ENCODE results near the gene DMD. TPM values are rescaled to one million over a fixed set of nuclear protein-coding genes. Genes with fewer than 3 reads are reported as not detected.

Gene DMD
- total and polyA plus RNA-seq, 2 donors (not counting 1 experiment from before 2014, with no cell fraction given): 2.0 to 51.8 TPM

GRCh38 chrX:32139476-32139875 lies 1071.9 kb downstream of the DMD start:
- Mint-ChIP-seq H3K4me1 (no peaks in the 10 kb centered on the region), H3K27me3 (no peaks in the 10 kb centered on the region), H3K27ac (no peak overlapping the region), H3K9me3 (ENCODE audit: insufficient read depth) (no peaks in the 10 kb centered on the region), H3K4me3 (no peak overlapping the region)
- H3K4me2 ChIP-seq (replicated peaks; ENCODE audit: low read depth, low read length, poor library complexity, severe bottlenecking): no peak overlapping the region
- H3K79me2 ChIP-seq (ENCODE audit: control insufficient read depth, insufficient read depth, low read length): no peaks in the 10 kb centered on the region
- DNase-seq (no peak), ATAC-seq (ENCODE audit: low read depth) (no peak)
- H3K36me3 ChIP-seq (replicated peaks in 1 of 2; ENCODE audit: control extremely low read depth in 1 of 2, control insufficient read depth in 1 of 2, extremely low read depth in 1 of 2, insufficient read depth in 2 of 2, low read length in 1 of 2): no peaks in the 10 kb centered on the region
- TF ChIP-seq CTCF (IDR thresholded peaks at IDR 0.05): no peak
- no peak for TF ChIP-seq EZH2 (IDR thresholded peaks at IDR 0.05; ENCODE audit: borderline replicate concordance, insufficient read depth, low read depth, low read length, poor library complexity, severe bottlenecking)
- peaks cover 0 to 2% (median 0%) of the 10 kb centered on the region in 3 donors for H3K9me3 ChIP-seq (ENCODE audit: control extremely low read depth in 1 of 3, control insufficient read depth in 2 of 3, insufficient read depth in 1 of 3, low read length in 2 of 3)
- intact Hi-C loops (cut with micrococcal nuclease): no loop called here
- CTCF ChIA-PET: no interaction called here
- POLR2A ChIA-PET: no interaction called here
- no peak overlapping the region for H3K27ac ChIP-seq (ENCODE audit: low read length in 2 of 2)
- H3K9ac ChIP-seq (ENCODE audit: low read length): no peak overlapping the region
- H2AFZ ChIP-seq (ENCODE audit: insufficient read depth, low read depth, low read length, poor library complexity, severe bottlenecking): no peak overlapping the region
- H3K4me3 ChIP-seq (ENCODE audit: control extremely low read depth in 1 of 5, extremely low read depth in 1 of 5, insufficient read depth in 1 of 5, low read depth in 2 of 5, low read length in 4 of 5): no peak overlapping the region
- no peaks in the 10 kb centered on the region for H3K4me1 ChIP-seq (ENCODE audit: control insufficient read depth in 2 of 2, insufficient read depth in 2 of 2, low read length in 2 of 2)
- no peaks in the 10 kb centered on the region for H3K27me3 ChIP-seq (replicated peaks in 1 of 4; ENCODE audit: control extremely low read depth in 1 of 4, control insufficient read depth in 3 of 4, insufficient read depth in 4 of 4, low read length in 3 of 4)
- H4K20me1 ChIP-seq (ENCODE audit: control insufficient read depth, insufficient read depth, low read length, poor library complexity, severe bottlenecking): no peaks in the 10 kb centered on the region

- intact Hi-C loops (cut with micrococcal nuclease): no loop called here
- Histone ChIP-seq H3K9me3 (ENCODE audit: control extremely low read depth in 1 of 3, control insufficient read depth in 2 of 3, insufficient read depth in 1 of 3, low read length in 2 of 3) (peaks cover 0 to 2% (median 0%) of the 10 kb centered on the region in 3 donors), H3K27ac (ENCODE audit: low read length in 2 of 2) (no peak overlapping the region), H3K79me2 (ENCODE audit: control insufficient read depth, insufficient read depth, low read length) (no peaks in the 10 kb centered on the region), H3K36me3 (replicated peaks in 1 of 2; ENCODE audit: control extremely low read depth in 1 of 2, control insufficient read depth in 1 of 2, extremely low read depth in 1 of 2, insufficient read depth in 2 of 2, low read length in 1 of 2) (no peaks in the 10 kb centered on the region), H4K20me1 (ENCODE audit: control insufficient read depth, insufficient read depth, low read length, poor library complexity, severe bottlenecking) (no peaks in the 10 kb centered on the region), H3K4me1 (ENCODE audit: control insufficient read depth in 2 of 2, insufficient read depth in 2 of 2, low read length in 2 of 2) (no peaks in the 10 kb centered on the region), H3K4me3 (ENCODE audit: control extremely low read depth in 1 of 5, extremely low read depth in 1 of 5, insufficient read depth in 1 of 5, low read depth in 2 of 5, low read length in 4 of 5) (no peak overlapping the region), H3K4me2 (replicated peaks; ENCODE audit: low read depth, low read length, poor library complexity, severe bottlenecking) (no peak overlapping the region), H2AFZ (ENCODE audit: insufficient read depth, low read depth, low read length, poor library complexity, severe bottlenecking) (no peak overlapping the region), H3K27me3 (replicated peaks in 1 of 4; ENCODE audit: control extremely low read depth in 1 of 4, control insufficient read depth in 3 of 4, insufficient read depth in 4 of 4, low read length in 3 of 4) (no peaks in the 10 kb centered on the region), H3K9ac (ENCODE audit: low read length) (no peak overlapping the region)
- TF ChIP-seq CTCF (IDR thresholded peaks at IDR 0.05) (no peak), EZH2 (IDR thresholded peaks at IDR 0.05; ENCODE audit: borderline replicate concordance, insufficient read depth, low read depth, low read length, poor library complexity, severe bottlenecking) (no peak)
- POLR2A ChIA-PET: no interaction called here
- Mint-ChIP-seq H3K9me3 (ENCODE audit: insufficient read depth) (no peaks in the 10 kb centered on the region), H3K4me1 (no peaks in the 10 kb centered on the region), H3K27me3 (no peaks in the 10 kb centered on the region), H3K27ac (no peak overlapping the region), H3K4me3 (no peak overlapping the region)
- WGBS (ENCODE audit: insufficient coverage): no CpG with 5 or more reads among the region's 2 CpGs
- CTCF ChIA-PET: no interaction called here
- DNase-seq: no peak
- no peak for ATAC-seq (ENCODE audit: low read depth)
Observed at GRCh38 chrX:32137525-32137924, 1073.8 kb downstream of the DMD start.
